Astrocyte of the cerebellum (primary cell): ENCODE measurements around the gene TAS2R1.
A peak's percentile ranks its signal among the peaks of the same experiment; 100 is the strongest.

Experiments
- DNase-seq: peaks from one replicate; pipeline ENCODE4 v3.0.0-alpha.2; 2011; ENCODE audit warnings: low read depth
- H3K4me3 ChIP-seq: 2 replicates; pipeline ENCODE4 v1.5.1; 2011; ENCODE audit warnings: mild to moderate bottlenecking, low read depth, low read length, moderate library complexity
- CTCF ChIP-seq: IDR thresholded peaks from 2 replicates; pipeline ENCODE4 v1.5.1; 2012; ENCODE audit warnings: low read length, low read depth, moderate library complexity, mild to moderate bottlenecking; ENCODE audit errors: missing control alignments
- in situ Hi-C: cut with HindIII; loops from 2 replicates; pipeline ENCODE4 v1.10.0; 2017; ENCODE audit warnings: low sequenced_read_pairs

Gene TAS2R1

GRCh38 chr5:9625286-9625685 is 4.9 kb downstream of the TAS2R1 start:
- no peak for TF ChIP-seq CTCF
- no peak overlapping the region for H3K4me3 ChIP-seq
- no peak for DNase-seq
- in situ Hi-C loops = no loop called here

- no peak for TF ChIP-seq CTCF
- peak; percentile 2 for DNase-seq
- no peak overlapping the region for H3K4me3 ChIP-seq
- in situ Hi-C loops = no loop called here
These were observed 5.8 kb downstream of the TAS2R1 start for GRCh38 chr5:9624196-9624947.

GRCh38 chr5:9623661-9624060 is 6.5 kb downstream of the TAS2R1 start:
- no peak for TF ChIP-seq CTCF
- no peak for DNase-seq
- no peak overlapping the region for H3K4me3 ChIP-seq
- in situ Hi-C loops = no loop called here

GRCh38 chr5:9622971-9623421 is 7.2 kb downstream of the TAS2R1 start:
- no peak overlapping the region for H3K4me3 ChIP-seq
- in situ Hi-C loops = no loop called here
- TF ChIP-seq CTCF = no peak
- DNase-seq = peak; percentile 62

GRCh38 chr5:9621379-9621903 is 8.7 kb downstream of the TAS2R1 start:
- DNase-seq = no peak
- TF ChIP-seq CTCF = no peak
- no peak overlapping the region for H3K4me3 ChIP-seq
- in situ Hi-C loops = no loop called here

GRCh38 chr5:9619331-9620092 is 10.6 kb downstream of the TAS2R1 start:
- DNase-seq = no peak
- in situ Hi-C loops = no loop called here
- H3K4me3 ChIP-seq = no peak overlapping the region
- no peak for TF ChIP-seq CTCF
